Measurements from ENCODE around the gene NFATC4. TPM values are rescaled to one million over a fixed set of nuclear protein-coding genes. Genes with fewer than 3 reads are reported as not detected.

The NFATC4 gene
- total and polyA plus RNA-seq, 2 experiments from 2014 or later: 20.9 to 26.6 TPM

- no peak for TF ChIP-seq EZH2 (IDR thresholded peaks at IDR 0.05; ENCODE audit: low read depth, unreplicated experiment)
- no peak for TF ChIP-seq STAT1 (IDR thresholded peaks at IDR 0.05; ENCODE audit: unreplicated experiment)
- TF ChIP-seq CTCF (conservative IDR thresholded peaks at IDR 0.05; ENCODE audit: low read depth in 2 of 2): no peak
These were observed 5.6 kb upstream of the NFATC4 start (continued) for GRCh38 chr14:24362241-24362960.

- no peak overlapping the region for H3K27ac Mint-ChIP-seq
- H3K4me1 Mint-ChIP-seq: peaks cover 11% of the 10 kb centered on the region
- TF ChIP-seq ETS1 (IDR thresholded peaks at IDR 0.05) (no peak), EZH2phosphoT487 (IDR thresholded peaks at IDR 0.05; ENCODE audit: unreplicated experiment) (no peak), JUNB (IDR thresholded peaks at IDR 0.05; ENCODE audit: unreplicated experiment) (no peak), ZNF114 (CRISPR knock-in tag; IDR thresholded peaks at IDR 0.05) (no peak), POLR2AphosphoS5 (IDR thresholded peaks at IDR 0.05; ENCODE audit: low read depth) (no peak), STAT1 (IDR thresholded peaks at IDR 0.05; ENCODE audit: unreplicated experiment) (no peak), REST (IDR thresholded peaks at IDR 0.05; ENCODE audit: unreplicated experiment) (no peak), CTCF (conservative IDR thresholded peaks at IDR 0.05; ENCODE audit: low read depth in 2 of 2) (no peak), CREB1 (CRISPR knock-in tag; IDR thresholded peaks at IDR 0.05; ENCODE audit: low read depth) (no peak)
These were observed 4.6 kb upstream of the NFATC4 start for GRCh38 chr14:24363401-24363800.

More at GRCh38 chr14:24363401-24363800, 4.6 kb upstream of the NFATC4 start:
- ATAC-seq (no peak), DNase-seq (ENCODE audit: low spot score) (no peak)
- H3F3A ChIP-seq (replicated peaks; ENCODE audit: low read depth): 0 out of 2 replicates have a peak, but pooled peaks cover 4% of the 10 kb centered on the region
- Mint-ChIP-seq H3K4me3 (no peak overlapping the region), H3K27me3 (ENCODE audit: insufficient read depth, low read depth, poor library complexity) (peaks cover 26% of the 10 kb centered on the region), H3K9me3 (no peaks in the 10 kb centered on the region; the same call in 2 of the 3 replicates), H3K36me3 (ENCODE audit: low read depth) (no peaks in the 10 kb centered on the region)
- no peaks in the 10 kb centered on the region for H3K36me3 ChIP-seq (ENCODE audit: insufficient read depth)
- H3K27ac ChIP-seq (ENCODE audit: low read depth): no peak overlapping the region
- H2AFZ ChIP-seq: no peak overlapping the region
- no peaks in the 10 kb centered on the region for H3K9me2 ChIP-seq (ENCODE audit: insufficient read depth)
- H3K4me3 ChIP-seq: no peak overlapping the region
- H3K4me1 ChIP-seq (ENCODE audit: insufficient read depth): peaks cover 9% of the 10 kb centered on the region; the same call in 1 of the 2 replicates
- H3K79me2 ChIP-seq (replicated peaks; ENCODE audit: insufficient read depth): no peaks in the 10 kb centered on the region
- peaks cover 64% of the 10 kb centered on the region for H3K27me3 ChIP-seq (ENCODE audit: insufficient read depth)
- no peak overlapping the region for H3K4me2 ChIP-seq
- no peaks in the 10 kb centered on the region; the same call in 1 of the 2 replicates for H4K20me1 ChIP-seq (replicated peaks; ENCODE audit: insufficient read depth)

Data from GM23338 (cell line).